ENCODE measurements around the gene EPN1.

GRCh38 chr19:55649268-55650125, 25.5 kb upstream of the EPN1 start:
- TF ChIP-seq CTCF (IDR thresholded peaks at IDR 0.05) (no peak), POLR2A (IDR thresholded peaks at IDR 0.05) (no peak)
